Activated naive CD4-positive, alpha-beta T cell treated with anti-CD3 and anti-CD28 coated beads for 36 hours (primary cell): ENCODE results near the gene ADAMTSL1. TPM values are rescaled to one million over a fixed set of nuclear protein-coding genes. Genes with fewer than 3 reads are reported as not detected.
"Not testable (repeated sequence)": the region's sequence is repeated elsewhere in the genome, so short reads cannot be mapped to it uniquely, and the experiment has no call there.

ENCODE experiments used
- CTCF ChIA-PET: fragments of 350-600 bp; sonication (Branson Sonifier 250); formaldehyde crosslinking; loops from one replicate; lab custom pipeline; 2021; ENCODE audit warnings: antibody characterized with exemption; lab: Charles Lee
- DNase-seq: peaks from one replicate; pipeline ENCODE4 v3.0.0-alpha.2; 2020
- H3K27ac Mint-ChIP-seq: one replicate; pipeline ENCODE4 v1.8.0; 2021; ENCODE audit warnings: mild to moderate bottlenecking, mixed read lengths
- H3K27me3 Mint-ChIP-seq: one replicate; pipeline ENCODE4 v1.8.0; 2021; ENCODE audit warnings: low read depth, mixed read lengths
- H3K36me3 Mint-ChIP-seq: one replicate; pipeline ENCODE4 v1.8.0; 2021; ENCODE audit warnings: low read depth, mixed read lengths
- H3K4me1 Mint-ChIP-seq: one replicate; pipeline ENCODE4 v1.8.0; 2021; ENCODE audit warnings: low read depth, mixed read lengths
- H3K4me3 Mint-ChIP-seq: one replicate; pipeline ENCODE4 v1.8.0; 2021; ENCODE audit warnings: mild to moderate bottlenecking, moderate library complexity, mixed read lengths
- H3K9me3 Mint-ChIP-seq: one replicate; pipeline ENCODE4 v1.8.0; 2021; ENCODE audit warnings: mixed read lengths
- intact Hi-C: fragments of 100-400 bp; cut with micrococcal nuclease; formaldehyde crosslinking; loops from one replicate; pipeline ENCODE4 v1.15.1; 2023
- total RNA-seq, 2 experiments: library from RNA; stranded (reverse); gene quantifications; one replicate each; pipeline ENCODE4 v1.2.3, GENCODE V29; 2021

ADAMTSL1 gene
- total RNA-seq, 2 experiments from 2014 or later, result not detected

GRCh38 chr9:18911714-18912342, 437.9 kb downstream of the ADAMTSL1 start:
- H3K36me3 Mint-ChIP-seq, result no peaks in the 10 kb centered on the region
- no peaks in the 10 kb centered on the region for H3K9me3 Mint-ChIP-seq
- no peak for DNase-seq
- peaks cover 3% of the 10 kb centered on the region for H3K27me3 Mint-ChIP-seq
- H3K4me3 Mint-ChIP-seq, result no peak overlapping the region
- H3K4me1 Mint-ChIP-seq, result no peaks in the 10 kb centered on the region
- intact Hi-C loops, result no loop called here
- CTCF ChIA-PET, result no interaction called here
- H3K27ac Mint-ChIP-seq, result no peak overlapping the region

GRCh38 chr9:18920141-18921084, 446.5 kb downstream of the ADAMTSL1 start:
- Mint-ChIP-seq H3K27ac (no peak overlapping the region), H3K9me3 (no peaks in the 10 kb centered on the region), H3K4me3 (no peak overlapping the region), H3K36me3 (no peaks in the 10 kb centered on the region), H3K4me1 (no peaks in the 10 kb centered on the region), H3K27me3 (peaks cover 3% of the 10 kb centered on the region)
- CTCF ChIA-PET, result interaction anchor here (0.6 kb wide), 1 partner anchor 37 kb away, joined by 4 read pairs; no protein-coding TSS in a partner anchor
- intact Hi-C loops, result no loop called here
- no peak for DNase-seq

- Mint-ChIP-seq H3K27me3 (peaks cover 3% of the 10 kb centered on the region), H3K36me3 (no peaks in the 10 kb centered on the region), H3K4me1 (no peaks in the 10 kb centered on the region), H3K4me3 (no peak overlapping the region), H3K9me3 (no peaks in the 10 kb centered on the region), H3K27ac (no peak overlapping the region)
- intact Hi-C loops, result no loop called here
- no peak for DNase-seq
- CTCF ChIA-PET, result no interaction called here
These were observed 447.6 kb downstream of the ADAMTSL1 start for GRCh38 chr9:18921366-18922075.

GRCh38 chr9:18922161-18922885, 448.4 kb downstream of the ADAMTSL1 start:
- Mint-ChIP-seq H3K4me3 (no peak overlapping the region), H3K9me3 (no peaks in the 10 kb centered on the region), H3K36me3 (no peaks in the 10 kb centered on the region), H3K4me1 (no peaks in the 10 kb centered on the region), H3K27me3 (no peaks in the 10 kb centered on the region), H3K27ac (no peak overlapping the region)
- DNase-seq, result no peak
- CTCF ChIA-PET, result no interaction called here
- intact Hi-C loops, result no loop called here

- Mint-ChIP-seq H3K4me3 (no peak overlapping the region), H3K36me3 (no peaks in the 10 kb centered on the region), H3K27me3 (no peaks in the 10 kb centered on the region), H3K27ac (no peak overlapping the region), H3K9me3 (no peaks in the 10 kb centered on the region), H3K4me1 (no peaks in the 10 kb centered on the region)
- CTCF ChIA-PET, result no interaction called here
- intact Hi-C loops, result no loop called here
- no peak for DNase-seq
These were observed 449.2 kb downstream of the ADAMTSL1 start for GRCh38 chr9:18923167-18923566.

GRCh38 chr9:18923671-18924430, 449.9 kb downstream of the ADAMTSL1 start:
- no peaks in the 10 kb centered on the region for H3K27me3 Mint-ChIP-seq
- CTCF ChIA-PET, result no interaction called here
- H3K27ac Mint-ChIP-seq, result no peak overlapping the region
- no peaks in the 10 kb centered on the region for H3K4me1 Mint-ChIP-seq
- DNase-seq, result no peak
- no peaks in the 10 kb centered on the region for H3K9me3 Mint-ChIP-seq
- no peaks in the 10 kb centered on the region for H3K36me3 Mint-ChIP-seq
- no peak overlapping the region for H3K4me3 Mint-ChIP-seq
- intact Hi-C loops, result no loop called here

GRCh38 chr9:18925880-18926279, 451.9 kb downstream of the ADAMTSL1 start:
- CTCF ChIA-PET, result no interaction called here
- Mint-ChIP-seq H3K27ac (no peak overlapping the region), H3K36me3 (no peaks in the 10 kb centered on the region), H3K4me3 (no peak overlapping the region), H3K27me3 (no peaks in the 10 kb centered on the region), H3K4me1 (no peaks in the 10 kb centered on the region), H3K9me3 (no peaks in the 10 kb centered on the region)
- intact Hi-C loops, result no loop called here
- no peak for DNase-seq

- H3K36me3 Mint-ChIP-seq, result no peaks in the 10 kb centered on the region
- DNase-seq, result no peak
- no peaks in the 10 kb centered on the region for H3K9me3 Mint-ChIP-seq
- no peaks in the 10 kb centered on the region for H3K27me3 Mint-ChIP-seq
- H3K4me3 Mint-ChIP-seq, result no peak overlapping the region
- H3K4me1 Mint-ChIP-seq, result no peaks in the 10 kb centered on the region
- CTCF ChIA-PET, result no interaction called here
- intact Hi-C loops, result no loop called here
- H3K27ac Mint-ChIP-seq, result no peak overlapping the region
These were observed 452.6 kb downstream of the ADAMTSL1 start for GRCh38 chr9:18926513-18926912.

- intact Hi-C loops, result no loop called here
- H3K27me3 Mint-ChIP-seq, result no peaks in the 10 kb centered on the region
- no peaks in the 10 kb centered on the region for H3K36me3 Mint-ChIP-seq
- CTCF ChIA-PET, result no interaction called here
- DNase-seq, result no peak
- no peak overlapping the region for H3K27ac Mint-ChIP-seq
- H3K9me3 Mint-ChIP-seq, result no peaks in the 10 kb centered on the region
- no peak overlapping the region for H3K4me3 Mint-ChIP-seq
- H3K4me1 Mint-ChIP-seq, result no peaks in the 10 kb centered on the region
These were observed 454.8 kb downstream of the ADAMTSL1 start for GRCh38 chr9:18928711-18929110.

- H3K4me3 Mint-ChIP-seq, DNase-seq, H3K9me3 Mint-ChIP-seq, H3K27ac Mint-ChIP-seq, H3K27me3 Mint-ChIP-seq, H3K4me1 Mint-ChIP-seq, CTCF ChIA-PET, intact Hi-C loops, H3K36me3 Mint-ChIP-seq: not testable (repeated sequence)
These were observed 456.7 kb downstream of the ADAMTSL1 start for GRCh38 chr9:18930611-18931010.

- H3K4me1 Mint-ChIP-seq, result no peaks in the 10 kb centered on the region
- no peaks in the 10 kb centered on the region for H3K9me3 Mint-ChIP-seq
- no peak overlapping the region for H3K27ac Mint-ChIP-seq
- no peaks in the 10 kb centered on the region for H3K27me3 Mint-ChIP-seq
- no peak overlapping the region for H3K4me3 Mint-ChIP-seq
- intact Hi-C loops, result no loop called here
- H3K36me3 Mint-ChIP-seq, result no peaks in the 10 kb centered on the region
- no peak for DNase-seq
- CTCF ChIA-PET, result no interaction called here
These were observed 461.6 kb downstream of the ADAMTSL1 start for GRCh38 chr9:18935541-18935940.
